DMS153 treated with DMSO at 0.1 percent for 48 hours (cell line): ENCODE measurements around the gene PRR5.

Experiments used
- DNase-seq: peaks from one replicate; lab custom pipeline; 2025; ENCODE audit not compliant: unreplicated experiment; lab: John Stamatoyannopoulos, UW

PRR5 gene

DNA sequence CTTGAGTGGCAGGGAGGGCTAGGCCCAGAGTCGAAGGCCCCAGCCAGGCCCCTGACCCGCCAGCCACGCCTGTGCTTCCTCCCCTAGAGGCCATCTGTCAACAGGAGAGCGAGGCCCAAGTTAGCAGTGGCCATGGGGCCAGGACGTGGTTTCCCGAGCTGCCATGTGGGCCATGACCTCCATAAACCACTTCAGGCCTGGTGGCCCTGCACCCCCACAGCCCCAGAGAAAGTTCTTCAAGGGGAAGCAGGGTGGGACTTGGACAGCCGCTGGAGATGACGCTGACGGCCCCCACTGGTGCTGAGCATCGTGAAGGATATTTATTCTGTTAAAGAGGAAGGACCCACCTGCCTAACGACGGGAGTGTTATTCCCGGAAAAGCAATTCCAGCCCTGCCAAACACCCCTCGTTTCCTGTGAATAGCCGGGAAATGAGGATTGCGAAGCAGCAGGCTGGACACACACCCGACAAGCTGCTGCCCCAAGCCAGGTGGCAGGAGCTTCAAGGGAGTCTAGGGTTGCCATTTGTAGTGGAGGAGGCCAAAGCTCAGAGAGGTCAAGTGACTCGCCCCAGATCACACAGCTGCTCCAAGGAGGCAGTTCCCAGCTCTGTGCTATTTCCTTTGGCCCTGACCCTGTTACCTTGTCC lies 12.8 kb downstream of the PRR5 start:
- no peak for DNase-seq

DNA sequence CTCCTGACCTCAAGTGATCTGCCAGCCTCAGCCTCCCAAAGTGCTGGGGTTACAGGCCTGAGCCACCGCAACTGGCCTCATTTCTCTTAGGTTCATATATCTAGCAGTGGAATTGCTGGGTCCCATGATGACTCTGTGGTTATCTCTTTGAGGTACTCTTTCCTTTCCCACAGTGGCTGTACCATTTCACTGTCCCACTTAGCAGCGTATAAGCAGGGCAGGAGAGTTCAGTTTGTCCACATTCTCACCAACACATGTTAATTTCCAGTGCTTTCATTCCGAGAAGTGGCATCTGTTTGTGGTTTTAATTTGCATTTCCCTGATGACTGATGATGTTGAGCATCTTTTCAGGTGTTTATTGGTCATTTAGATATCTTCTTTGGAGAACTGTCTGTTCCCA lies 16.4 kb downstream of the PRR5 start:
- no peak for DNase-seq

GRCh38 chr22:44719586-44720368 lies 17.8 kb downstream of the PRR5 start:
- DNase-seq, result peak; percentile 55

DNA sequence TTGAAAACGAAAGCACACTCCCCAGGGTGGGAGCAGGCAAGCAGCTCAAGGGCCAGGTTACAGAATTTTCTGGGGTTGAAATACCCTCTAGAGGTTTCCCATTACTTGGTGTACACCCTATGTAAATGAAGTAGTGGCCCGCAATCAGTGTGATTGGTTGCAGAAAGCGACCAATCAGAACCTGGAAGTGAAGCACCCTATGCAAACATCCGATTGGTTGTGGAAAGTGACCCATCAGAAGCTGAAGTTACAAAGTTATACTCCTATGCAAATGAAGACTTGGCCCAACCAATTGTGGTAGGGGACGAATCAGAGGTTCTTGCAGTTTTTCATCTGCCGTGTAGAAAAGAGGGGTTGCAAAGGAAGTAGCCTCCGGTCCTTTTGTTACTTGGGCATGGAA lies 19.2 kb downstream of the PRR5 start:
- DNase-seq, result no peak

DNA sequence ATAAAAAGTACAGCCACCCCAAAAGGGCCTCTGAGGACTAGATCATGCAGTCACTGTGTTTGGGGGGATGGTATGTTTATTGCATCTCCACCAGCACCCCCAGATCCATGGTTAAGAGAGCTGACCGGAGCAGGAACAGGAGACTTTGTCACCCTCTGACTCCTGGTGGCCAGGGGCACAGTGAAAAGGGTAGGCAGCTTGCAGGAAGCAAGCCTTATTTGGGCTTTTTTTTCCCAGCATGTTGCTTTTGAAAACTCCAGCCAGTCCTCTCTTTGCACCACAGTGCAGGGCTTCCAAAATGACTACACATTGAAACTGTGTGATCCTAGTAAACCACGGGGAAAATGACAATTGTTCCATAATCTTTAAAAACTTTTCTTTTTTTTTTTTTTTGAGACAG lies 20.6 kb downstream of the PRR5 start:
- no peak for DNase-seq

GRCh38 chr22:44723801-44724200 lies 21.8 kb downstream of the PRR5 start:
- DNase-seq, result no peak

GRCh38 chr22:44724416-44724815 lies 22.4 kb downstream of the PRR5 start:
- no peak for DNase-seq

- no peak for DNase-seq
These were observed 22.9 kb downstream of the PRR5 start for GRCh38 chr22:44724859-44725258.

DNA sequence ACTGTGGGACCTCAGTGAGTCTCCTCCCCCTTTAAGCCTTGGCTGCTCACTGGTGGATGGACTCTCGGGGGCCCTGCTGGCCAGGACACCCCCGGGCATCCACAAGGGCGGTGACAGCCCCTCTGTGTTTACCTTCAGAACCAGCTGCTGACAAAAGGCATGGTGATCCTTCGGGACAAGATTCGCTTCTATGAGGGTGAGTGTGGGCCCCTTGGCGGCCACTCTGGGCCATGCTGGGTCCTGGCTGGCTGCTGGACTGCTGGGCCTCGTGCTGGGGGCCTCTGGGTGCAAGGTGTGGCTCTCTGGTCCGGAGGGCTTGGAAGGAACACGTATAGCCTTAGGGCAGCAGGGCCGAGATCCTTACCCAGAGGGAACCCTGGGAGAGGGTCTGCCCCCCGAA lies 24.4 kb downstream of the PRR5 start:
- DNase-seq, result no peak

DNA sequence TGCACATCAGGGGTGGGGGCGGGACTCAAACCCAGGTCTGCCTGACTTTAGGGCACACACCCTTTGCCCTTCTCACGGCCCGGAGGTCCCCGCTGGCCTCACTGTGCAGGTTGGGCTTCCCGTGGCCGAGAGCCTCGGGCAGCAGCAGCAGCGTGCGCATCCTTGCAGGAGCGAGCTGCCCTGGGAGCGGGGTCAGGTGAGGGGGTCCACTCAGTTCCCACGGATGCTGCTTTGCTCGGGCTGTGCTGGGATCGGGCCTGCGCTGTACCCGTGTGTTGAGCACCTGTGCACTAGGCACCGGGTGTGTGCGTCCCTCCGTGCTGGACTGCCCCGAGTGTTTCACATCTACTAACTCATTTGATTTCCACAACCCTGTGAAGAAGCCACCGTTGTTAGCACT lies 25.1 kb downstream of the PRR5 start:
- DNase-seq, result no peak

DNA sequence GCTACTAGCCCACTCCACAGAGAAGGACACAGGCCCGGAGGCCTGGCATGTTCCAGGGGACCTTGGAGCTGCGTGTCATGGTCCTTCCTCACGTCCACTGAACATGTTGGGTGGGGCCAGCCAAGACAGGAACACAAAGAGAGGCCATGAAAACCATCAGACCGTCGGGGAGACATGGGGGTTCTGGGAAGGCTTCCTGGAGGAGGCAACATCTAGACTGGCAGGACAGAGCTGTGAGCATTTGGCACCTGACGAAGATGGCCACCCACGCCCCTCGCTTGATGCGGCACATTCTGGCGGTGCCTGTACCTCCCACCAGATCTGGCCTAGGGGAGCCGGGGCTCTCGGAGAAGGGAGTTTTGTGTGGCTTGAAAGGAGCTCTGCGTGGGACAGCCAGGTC lies 25.7 kb downstream of the PRR5 start:
- no peak for DNase-seq

DNA sequence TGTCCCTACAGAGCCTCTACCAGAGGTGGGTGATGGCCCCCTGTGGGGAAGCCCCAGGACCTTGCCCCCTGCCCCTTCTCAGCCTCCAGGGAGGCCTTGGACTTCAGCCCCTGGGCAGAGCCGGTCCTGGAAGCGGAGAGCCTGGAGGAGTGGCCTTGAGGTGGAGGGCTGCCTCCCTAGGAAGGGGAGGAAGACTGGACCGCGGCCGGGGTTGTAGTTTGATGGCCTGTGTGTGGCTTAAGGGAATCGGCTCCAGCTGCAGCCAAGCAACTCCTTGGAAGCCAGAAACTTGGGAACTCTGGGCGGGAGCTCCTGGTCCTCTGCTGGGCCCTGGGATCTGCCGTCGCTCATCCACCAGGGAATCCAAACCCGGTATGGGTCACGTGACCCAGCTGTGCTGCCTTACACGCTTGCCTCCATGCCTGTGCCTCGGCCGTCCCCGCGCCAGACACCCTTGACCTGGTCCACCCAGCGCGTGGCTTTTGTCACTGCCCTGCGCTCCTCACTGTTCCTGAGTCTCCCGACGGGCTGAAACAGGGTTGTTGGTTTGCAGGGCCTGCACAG lies 26.8 kb downstream of the PRR5 start:
- DNase-seq, result no peak

DNA sequence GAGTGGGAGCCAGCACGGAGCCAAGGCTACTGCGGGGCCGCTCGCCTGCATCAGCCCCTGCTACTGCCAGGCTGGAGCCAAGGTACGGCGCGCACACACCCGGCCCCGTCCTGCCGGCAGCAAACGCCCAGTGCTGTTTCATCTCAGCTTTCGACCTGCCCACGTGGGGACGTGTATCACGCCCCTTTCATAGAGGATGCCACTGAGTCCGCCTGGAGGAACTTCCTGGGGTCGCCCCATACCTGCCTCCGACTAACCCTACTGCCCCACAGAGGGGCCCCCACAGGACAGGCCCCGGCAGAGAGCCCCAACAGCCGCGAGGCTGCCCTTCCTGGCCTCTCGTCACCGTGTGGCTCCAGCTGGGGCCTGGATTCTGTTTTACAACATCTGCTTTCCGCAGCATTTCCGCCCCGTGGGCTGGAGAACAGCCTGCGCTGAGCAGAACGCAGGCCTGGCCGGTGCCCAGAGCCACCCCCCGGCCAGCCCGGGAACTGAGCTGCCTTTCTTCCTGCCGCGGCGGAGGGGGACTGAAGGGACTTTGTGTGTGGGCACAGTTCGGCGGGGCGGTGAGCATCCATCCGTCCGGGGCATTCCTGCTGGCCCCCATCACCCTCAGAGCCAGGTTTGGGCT lies 27.5 kb downstream of the PRR5 start:
- no peak for DNase-seq

GRCh38 chr22:44730022-44730393 lies 28.0 kb downstream of the PRR5 start:
- no peak for DNase-seq

- no peak for DNase-seq
These were observed 28.7 kb downstream of the PRR5 start for GRCh38 chr22:44730490-44731356.

GRCh38 chr22:44731357-44731970 lies 29.5 kb downstream of the PRR5 start:
- DNase-seq, result no peak

DNA sequence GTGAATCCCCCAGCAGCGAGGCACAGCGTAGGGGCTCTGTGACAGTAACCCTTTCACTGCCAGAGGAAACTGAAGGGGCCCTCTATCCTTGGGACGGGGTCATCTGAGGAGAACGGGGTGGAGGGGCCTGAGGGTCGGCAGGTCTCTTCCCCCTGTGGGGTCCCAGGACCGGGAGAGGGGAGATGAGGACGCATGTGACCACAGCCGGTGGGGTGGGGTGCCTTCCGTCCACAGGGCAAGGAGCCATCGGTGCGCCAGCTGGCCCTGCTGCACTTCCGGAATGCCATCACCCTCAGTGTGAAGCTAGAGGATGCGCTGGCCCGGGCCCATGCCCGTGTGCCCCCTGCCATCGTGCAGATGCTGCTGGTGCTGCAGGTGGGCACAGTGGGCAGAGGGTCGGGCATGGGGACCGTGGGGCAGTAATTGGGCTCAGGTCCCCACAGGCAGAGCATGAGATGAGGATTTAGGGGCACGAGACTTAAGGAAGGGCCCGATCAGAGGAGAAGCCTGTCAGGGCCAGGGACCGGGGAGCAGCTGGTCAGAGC lies 30.1 kb downstream of the PRR5 start:
- DNase-seq, result no peak

DNA sequence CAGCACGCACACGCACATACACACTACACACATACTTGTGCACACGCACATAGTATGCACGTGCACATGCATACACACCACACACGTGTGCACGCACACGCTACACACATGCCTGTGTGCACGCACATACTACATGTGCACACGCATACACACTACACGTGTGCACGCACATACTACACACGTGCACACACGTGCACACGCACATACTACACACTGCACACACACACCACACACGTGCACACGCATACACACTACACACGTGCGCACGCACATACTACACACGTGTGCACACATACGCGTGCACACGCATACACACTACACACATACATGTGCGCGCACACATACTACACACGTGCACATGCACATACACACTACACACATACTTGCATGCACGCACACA lies 30.7 kb downstream of the PRR5 start:
- no peak for DNase-seq

GRCh38 chr22:44733426-44734106 lies 31.6 kb downstream of the PRR5 start:
- DNase-seq, result no peak

- DNase-seq, result no peak
These were observed 32.3 kb downstream of the PRR5 start for GRCh38 chr22:44734278-44734677.
